ENCODE measurements around the gene MPI.
A peak's percentile ranks its signal among the peaks of the same experiment; 100 is the strongest.
"Not testable (repeated sequence)": the region's sequence is repeated elsewhere in the genome, so short reads cannot be mapped to it uniquely, and the experiment has no call there.

Gene MPI

DNA sequence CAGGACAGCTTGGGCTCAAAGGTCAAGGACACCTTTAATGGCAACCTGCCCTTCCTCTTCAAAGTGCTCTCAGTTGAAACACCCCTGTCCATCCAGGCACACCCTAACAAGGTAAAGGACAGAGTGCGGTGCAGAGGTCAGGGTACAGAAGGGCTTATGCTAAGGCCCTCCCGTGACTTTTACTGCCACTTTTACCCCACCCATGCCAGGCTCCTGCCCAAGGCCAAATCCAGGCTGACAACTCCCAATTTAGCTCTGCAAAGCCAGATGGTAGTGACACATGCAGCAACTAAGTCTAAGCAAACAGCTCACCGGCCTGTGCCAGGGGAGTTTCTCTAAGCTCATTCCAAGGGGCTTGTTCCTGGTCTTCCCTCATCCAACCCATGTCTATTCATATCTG, 1.6 kb downstream of the MPI start:
- no peak for DNase-seq (ENCODE audit: low spot score)

DNA sequence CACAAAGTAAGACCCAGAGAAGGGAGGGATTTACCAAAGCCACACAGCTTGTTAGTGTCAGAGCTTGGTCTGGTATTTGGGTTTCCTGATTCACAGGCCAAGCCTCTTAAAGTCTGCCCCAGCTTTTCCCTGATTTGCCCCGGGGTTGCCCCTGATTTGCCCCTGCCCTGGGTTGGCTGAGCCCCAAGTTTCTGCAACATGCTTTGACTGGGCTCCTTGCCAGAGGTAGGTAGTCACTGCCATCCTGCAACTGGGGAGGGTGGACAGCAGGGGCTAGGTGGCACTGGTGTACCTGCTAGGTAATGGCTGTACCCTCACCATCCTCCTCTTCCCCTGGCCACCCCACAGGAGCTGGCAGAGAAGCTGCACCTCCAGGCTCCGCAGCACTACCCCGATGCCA, 2.5 kb downstream of the MPI start:
- no peak for DNase-seq (ENCODE audit: low spot score)

DNA sequence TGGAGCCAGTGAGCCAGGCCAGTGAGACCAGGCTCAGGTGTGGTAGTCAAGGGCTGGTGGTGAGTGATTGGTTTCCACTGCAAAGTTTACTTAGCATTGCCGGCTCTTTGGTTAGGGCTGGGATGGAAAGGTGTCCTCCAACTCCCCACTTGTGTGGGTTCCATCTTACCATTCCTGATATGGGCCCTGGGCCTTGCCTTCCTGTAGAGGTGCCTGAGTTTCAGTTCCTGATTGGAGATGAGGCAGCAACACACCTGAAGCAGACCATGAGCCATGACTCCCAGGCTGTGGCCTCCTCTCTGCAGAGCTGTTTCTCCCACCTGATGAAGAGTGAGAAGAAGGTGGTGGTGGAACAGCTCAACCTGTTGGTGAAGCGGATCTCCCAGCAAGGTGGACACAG, 3.1 kb downstream of the MPI start:
- DNase-seq (ENCODE audit: low spot score), result no peak

DNA sequence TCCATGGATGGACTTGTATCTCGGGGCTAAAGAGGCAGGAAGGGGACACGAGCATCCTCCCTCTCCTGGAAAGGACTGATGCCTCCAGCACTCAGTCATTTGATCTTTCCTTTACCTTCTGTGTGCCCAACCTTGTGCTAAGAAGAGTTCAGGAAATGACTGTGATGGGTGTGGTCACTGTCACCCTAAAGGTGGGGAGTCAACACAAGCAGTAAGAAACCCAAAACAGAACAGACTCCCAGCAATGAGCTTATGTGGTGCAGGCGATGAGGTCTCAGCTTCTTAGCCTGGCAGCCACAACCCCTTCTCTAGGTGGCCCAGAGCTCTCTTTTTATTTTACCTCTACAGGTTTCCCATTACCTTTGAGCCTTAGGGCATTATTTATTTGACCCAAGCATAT, 3.8 kb downstream of the MPI start:
- no peak for DNase-seq (ENCODE audit: low spot score)

DNA sequence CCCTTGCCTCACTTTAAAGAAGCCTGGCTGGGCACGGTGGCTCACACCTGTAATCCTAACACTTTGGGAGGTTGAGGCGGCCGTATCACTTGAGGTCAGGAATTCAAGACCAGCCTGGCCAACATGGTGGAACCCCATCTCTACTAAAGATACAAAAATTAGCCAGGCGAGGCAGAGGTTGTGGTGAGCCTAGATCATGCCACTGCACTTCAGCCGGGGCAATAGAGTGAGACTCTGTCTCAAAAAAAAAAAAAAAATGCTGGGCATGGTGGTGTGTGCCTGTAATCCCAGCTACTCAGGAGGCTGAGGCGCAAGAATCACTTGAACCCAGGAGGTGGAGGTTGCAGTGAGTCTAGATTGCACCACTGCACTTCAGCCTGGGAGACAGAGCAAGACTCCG, 4.5 kb downstream of the MPI start:
- DNase-seq (ENCODE audit: low spot score), result not testable (repeated sequence)

DNA sequence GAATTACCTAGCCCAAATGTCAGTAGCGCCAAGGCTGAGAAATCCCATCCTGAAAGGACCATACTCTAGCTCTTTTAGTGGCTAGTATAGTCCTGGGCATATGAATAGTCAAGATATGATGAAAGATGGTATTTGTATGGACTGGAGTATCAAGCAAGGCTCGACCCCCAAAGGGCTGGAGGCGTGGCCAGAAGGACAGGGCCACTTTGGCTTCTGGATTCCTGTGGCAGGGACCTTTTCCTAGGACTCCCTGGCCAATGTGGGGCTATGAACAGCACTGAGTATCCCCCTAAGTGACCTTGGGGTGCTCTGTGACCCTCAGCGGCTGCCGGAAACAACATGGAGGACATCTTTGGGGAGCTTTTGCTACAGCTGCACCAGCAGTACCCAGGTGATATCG, 6.0 kb downstream of the MPI start:
- no peak for DNase-seq (ENCODE audit: low spot score)

DNA sequence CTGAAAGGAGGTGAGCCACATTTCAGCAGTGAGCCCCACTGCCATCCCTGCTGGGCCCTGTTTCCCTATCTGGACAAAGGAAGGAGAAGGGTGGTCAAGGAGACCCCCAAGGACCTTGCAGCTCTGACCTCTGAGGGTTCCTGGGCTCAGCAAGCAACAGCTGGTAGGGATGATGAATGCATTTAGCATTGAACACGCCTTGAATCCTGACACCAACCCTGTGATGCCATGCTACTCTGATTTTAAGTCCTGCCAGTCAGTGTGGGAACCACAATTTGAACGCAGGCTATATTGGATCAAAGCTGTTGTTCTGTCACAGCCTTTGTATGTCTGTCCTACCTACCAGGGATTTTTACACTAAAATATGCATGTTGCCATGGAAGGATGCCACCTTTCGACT, 6.5 kb downstream of the MPI start:
- no peak for DNase-seq (ENCODE audit: low spot score)

DNA sequence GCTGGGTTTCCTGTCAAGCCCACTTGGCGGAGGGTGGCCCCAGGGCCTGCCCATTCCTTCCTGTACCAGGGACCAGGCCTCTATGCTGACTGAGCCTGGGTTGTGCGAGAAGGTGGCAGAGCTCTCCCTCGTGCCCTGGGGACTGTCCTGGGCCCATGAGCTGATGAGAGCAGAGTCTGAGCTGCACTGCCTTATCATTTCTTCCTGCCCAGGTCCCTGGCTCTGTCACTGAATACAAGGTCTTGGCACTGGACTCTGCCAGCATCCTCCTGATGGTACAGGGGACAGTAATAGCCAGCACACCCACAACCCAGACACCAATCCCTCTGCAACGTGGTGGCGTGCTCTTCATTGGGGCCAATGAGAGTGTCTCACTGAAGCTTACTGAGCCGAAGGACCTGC, 7.5 kb downstream of the MPI start:
- DNase-seq (ENCODE audit: low spot score), result no peak

DNA sequence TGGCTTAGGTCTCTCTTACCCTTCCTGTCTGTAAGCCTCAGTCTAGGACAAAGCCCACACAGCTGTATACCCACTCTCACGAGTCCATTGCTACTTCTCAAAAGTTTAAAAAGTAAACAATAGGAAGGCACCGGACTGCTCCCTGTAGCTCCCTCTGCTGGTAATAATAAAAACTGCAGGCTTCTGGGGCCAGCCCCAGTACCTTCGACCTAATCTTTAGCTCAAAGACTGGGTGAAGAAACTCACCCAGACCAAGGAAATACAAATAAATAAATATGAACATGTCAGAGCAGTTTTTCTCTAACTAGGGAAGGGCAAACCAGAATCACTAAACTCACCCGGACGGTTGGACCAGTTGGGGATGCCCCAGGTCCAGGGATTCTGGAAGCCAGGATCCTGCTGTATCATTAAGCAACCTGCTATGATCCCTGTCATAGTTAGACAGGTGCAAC, 11.8 kb downstream of the MPI start:
- DNase-seq (ENCODE audit: low spot score), result no peak

DNA sequence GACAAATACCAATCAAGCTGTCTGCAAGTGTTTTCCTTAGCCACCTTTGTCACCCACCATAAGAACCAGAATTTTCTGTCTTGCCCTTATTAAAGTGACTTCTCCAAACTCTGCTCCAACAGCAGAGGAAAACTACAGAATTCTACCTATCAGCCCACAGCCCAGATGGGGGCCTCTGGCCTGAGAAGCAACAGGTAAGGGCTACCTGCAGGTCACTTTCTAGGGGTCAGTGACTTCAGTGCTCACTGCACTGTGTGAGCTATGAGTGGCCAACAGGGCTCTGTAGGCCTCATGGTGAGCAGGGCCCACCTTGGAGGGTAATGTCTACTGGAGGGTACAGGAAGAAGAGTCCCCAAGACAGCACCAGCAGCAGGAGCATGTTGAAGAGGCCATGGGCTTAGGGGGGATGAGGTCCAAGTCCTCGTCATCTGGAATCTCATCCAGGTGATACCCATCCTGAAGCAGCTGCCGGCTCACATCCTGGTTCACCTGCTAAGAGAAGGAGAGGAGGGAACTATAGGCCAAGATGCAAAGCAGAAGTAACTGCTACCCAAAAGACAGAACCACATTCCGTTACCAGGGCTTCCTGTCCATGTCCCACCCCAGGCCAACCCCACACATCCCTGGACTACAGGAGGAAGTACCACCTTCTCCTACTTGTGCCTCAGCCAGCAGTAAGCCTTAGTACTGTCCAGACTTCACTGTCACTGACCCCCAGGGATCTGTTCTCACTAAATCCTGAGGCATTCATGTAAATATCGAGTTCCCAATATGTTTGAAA, 12.6 kb downstream of the MPI start:
- DNase-seq (ENCODE audit: low spot score), result no peak

DNA sequence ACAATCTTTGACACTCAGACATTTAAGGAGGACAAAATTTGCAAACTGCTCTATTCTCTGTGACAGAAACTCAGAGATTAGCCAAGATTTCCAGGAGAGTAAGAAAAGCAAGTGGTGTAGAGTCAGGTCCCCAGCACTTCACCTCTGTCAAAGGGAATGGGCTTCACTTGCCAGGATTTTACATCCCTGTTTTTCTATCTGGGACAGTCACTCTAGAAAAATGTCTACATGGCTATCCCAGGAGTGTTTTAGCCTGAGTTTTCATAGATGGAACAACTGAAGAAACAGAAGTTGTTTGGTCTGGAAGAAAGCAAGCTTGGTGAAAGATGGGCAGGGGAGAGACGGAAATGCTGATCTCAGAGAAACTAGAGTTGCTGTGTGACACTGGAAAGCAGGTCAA, 13.8 kb downstream of the MPI start:
- DNase-seq (ENCODE audit: low spot score), result no peak

DNA sequence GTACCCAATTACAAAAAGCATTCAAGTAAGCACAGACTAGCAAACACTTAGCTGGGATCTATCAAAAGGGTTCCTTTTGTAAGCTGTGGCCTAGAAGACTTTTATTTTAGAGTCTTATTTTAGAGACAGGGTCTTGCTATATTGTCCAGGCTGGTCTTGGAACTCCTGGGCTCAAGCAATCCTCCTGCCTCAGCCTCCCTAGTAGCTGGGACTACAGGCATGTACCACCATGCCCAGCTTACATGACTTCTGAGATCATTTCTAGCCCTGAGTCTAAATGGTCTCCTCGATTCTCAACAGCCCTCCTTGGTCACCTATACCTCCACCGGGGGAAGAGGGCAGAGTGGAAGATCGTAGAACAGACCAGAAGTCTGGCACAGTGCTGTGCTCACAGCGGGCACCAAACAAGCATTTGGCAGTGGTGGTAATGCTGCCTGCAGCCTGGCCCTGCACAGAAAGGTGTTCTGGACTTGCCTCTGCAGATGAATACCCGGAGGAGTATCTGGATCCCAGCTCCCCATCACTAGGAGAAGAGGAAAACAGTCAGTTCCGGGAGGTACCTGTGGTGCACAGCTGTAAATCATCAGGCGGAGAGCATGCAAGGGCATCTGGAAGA, 14.5 kb downstream of the MPI start:
- DNase-seq (ENCODE audit: low spot score), result no peak

DNA sequence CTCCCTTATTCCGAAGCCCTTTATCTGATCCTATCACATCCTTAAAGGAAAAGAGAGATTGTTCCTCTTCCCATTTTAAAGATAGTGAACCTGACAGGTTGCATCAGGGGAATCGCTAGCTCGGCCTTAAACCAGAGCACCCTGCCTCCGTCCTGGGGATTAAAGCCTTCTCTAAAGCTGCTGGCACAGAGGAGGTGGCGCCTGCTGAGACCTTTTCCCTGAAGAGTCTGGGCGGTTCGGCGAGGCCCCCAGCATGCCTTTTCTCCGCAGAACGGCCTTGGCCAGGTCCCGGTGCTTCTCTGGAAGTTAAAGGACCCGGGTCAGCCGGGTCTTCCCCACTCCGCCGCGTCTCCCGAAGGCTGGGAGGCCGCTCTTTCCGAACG, 16.2 kb downstream of the MPI start:
- DNase-seq (ENCODE audit: low spot score), result no peak

DNA sequence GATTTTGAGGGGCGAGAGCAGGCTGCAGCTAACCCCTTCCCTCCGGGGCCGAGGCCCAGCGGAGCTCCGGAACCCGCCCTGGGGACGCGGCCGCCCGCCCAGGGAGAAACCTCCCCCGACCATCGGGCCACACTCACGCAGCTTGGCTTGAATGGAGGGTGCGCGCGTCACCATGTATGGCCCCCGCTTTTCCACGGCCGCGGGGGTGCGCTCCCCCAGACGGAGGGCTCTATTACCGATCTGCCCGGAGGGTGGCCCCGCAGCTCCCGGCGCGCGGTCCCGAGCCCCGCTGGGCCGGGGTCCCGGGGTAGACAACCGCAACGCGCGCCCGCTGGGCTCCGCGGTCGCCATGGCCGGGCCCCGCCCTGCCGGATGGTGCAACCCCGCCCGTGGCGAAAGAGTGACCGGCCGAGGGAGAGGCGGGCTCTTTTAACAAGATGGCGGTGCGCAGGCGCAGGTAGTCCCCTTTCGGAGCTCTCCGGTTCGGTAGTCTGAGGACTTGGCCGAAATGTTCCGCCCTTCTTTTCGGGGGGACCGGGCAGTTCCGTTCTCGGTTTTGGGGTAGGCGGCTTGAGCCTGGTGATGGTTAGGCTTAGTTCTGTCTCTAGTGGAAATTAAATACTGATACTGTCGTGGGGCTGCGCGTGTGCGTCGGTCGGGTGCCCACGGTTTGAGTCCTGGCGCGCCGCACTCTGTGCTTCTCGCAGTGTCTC, 16.8 kb downstream of the MPI start, which contains the start of gene FAM219B:
Gene FAM219B (minus strand): TSS at position 402 of the 713 bp plus-strand sequence. CDS start 51 bp downstream, at position 351.
- peak; percentile 90 for DNase-seq (ENCODE audit: low spot score)

DNA sequence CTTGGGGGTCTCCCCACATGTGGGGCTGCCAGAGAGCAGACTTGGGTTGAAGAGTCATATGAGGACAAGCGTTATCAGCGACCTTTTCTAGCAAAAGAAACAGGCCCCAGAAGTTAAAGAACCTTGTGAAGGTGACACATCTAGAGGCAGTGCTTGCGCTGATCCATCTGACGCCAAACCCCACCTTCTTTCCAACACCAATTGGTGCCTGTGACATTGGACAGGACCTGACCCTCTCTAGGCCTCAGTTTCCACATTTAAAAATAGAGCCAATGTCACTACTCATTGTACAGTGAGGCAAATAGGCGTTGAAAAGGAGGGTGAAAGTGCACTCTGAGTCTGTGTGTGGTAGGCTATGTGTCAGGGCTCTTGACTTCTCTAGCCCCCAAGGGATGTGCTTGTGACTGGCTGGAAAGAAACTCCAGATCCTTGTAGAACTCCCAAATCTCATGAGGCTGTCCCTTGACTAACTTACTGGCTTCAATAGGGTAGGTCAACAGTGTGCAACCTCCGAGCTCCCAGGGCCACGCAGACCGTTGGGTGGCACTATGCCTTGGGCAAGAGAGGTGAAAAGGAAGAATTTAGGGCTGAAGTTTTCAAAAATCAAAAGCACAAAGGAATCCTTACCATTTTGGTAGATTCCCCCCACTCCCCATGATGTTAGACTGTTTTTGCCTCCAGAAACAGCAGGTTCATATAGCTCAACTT, 17.5 kb downstream of the MPI start:
- no peak for DNase-seq (ENCODE audit: low spot score)

DNA sequence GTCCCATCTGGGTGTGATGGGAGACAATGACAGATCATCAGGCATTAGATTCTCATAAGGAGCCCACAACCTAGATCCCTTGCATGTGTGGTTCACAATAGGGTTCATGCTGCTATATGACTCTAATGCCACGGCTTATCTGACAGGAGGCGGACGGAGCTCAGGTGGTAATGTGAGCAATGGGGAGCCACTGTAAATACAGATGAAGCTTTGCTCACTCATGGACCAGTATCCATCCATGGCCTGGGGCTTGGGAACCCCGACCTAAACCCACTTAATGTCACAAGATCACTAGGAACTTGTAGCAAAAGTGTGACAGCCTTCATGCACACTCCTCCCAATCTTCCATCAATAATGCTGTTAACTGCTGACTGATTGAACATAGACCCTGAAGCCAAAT, 18.8 kb downstream of the MPI start:
- no peak for DNase-seq (ENCODE audit: low spot score)

DNA sequence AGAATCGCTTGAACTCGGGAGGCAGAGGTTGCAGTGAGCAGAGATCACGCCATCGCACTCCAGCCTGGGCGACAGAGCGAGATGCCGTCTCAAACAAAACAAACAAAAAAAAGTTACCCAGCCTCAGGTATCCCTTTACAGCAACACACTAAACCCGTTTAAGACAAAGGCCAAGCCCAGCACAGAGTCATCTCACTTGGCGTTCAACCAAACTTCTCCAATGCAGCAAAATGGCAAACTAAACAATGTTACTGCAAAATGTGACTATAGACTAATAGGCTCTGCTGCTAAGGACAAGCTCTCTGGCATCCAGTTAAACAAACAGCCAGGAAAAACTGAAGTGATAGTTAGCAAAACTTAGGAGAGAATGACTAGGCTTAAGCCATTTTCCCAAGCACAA, 23.2 kb downstream of the MPI start:
- DNase-seq (ENCODE audit: low spot score), result no peak

DNA sequence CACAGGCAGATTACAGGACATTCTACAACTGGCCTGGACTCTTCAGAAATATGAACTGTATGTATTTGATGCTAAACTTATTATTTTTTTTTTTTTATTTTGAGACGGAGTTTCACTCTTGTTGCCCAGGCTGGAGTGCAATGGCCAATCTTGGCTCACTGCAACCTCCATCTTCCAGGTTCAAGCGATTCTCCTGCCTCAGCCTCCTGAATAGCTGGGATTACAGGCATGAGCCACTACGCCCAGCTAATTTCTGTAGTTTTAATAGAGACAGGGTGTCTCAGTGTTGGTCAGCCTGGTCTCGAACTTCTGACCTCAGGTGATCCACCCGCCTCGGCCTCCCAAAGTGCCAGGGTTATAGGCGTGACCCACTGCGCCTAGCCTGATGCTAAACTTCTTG, 24.0 kb downstream of the MPI start:
- DNase-seq (ENCODE audit: low spot score), result not testable (repeated sequence)

DNA sequence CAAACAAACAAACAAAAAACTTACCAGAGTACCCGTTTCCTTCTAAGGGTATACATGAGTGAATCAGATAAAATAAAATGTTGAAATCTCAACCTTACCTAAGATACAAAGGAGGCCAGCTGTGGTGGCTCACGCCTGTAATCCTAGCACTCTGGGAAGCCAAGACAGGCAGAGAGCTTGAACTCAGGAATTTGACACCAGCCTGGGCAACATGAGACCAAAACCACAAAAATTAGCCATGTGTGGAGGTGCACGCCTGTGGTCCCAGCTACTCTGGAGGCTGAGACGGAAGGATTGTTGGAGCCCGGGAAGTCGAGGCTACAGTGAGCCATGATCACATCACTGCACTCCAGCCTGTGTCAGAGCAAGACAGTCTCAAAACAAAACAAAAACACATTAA, 27.8 kb downstream of the MPI start:
- no peak for DNase-seq (ENCODE audit: low spot score)

DNA sequence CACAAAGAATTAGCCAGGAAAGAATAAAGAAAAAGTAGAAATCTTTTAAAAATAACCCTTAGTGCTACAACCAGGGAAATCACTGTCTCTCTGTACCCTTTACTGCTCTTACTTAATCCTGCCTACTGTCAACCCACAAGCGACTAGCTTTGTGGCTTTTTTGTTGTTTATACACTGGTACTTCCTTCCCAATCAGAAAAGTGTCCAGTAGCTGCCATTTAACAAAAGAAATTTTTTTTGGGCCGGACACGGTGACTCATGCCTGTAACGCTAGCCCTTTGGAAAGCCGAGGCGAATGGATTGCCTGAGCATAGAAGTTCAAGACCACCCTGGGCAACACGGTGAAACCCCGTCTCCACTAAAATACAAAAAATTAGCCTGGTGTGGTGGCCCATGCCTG, 30.6 kb downstream of the MPI start:
- no peak for DNase-seq (ENCODE audit: low spot score)

DNA sequence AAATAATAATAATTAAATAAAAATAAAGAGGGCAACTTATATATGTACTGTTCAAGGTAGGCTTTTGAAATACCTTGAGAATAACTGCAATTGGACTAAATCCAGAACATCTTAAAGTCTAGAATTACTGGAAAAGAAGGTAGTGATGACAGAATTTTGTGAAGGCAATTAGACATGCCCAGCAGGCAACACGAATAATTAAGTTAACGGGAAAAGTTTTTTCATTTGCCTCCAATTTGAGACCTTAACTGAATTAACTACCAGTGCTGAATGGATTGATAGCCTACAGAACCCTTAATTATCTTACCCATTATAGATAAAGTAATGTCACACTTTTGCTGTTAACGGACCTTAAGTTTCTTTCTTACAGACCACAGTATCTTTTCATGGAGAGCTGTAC, 34.7 kb downstream of the MPI start:
- DNase-seq (ENCODE audit: low spot score), result no peak

DNA sequence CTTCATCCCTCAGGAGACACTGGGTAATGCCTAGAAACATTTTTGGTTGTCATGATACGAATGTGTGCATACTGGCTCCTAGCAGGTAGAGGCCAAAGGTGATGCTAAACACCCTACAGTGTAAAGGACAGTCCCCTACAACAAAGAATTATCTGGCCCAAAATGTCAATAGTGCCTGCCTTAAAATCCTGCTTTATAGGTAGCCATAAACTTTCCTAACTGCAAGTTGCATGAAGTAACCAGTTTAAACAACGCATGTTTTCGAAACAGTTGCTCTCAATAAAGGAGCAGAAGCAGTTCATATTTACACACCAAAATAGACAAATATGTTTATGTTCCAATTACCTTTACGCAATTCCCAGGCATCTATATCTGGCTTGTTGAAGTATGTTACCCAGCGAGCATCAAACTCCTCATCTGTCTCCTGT, 38.9 kb downstream of the MPI start:
- DNase-seq (ENCODE audit: low spot score), result no peak

DNA sequence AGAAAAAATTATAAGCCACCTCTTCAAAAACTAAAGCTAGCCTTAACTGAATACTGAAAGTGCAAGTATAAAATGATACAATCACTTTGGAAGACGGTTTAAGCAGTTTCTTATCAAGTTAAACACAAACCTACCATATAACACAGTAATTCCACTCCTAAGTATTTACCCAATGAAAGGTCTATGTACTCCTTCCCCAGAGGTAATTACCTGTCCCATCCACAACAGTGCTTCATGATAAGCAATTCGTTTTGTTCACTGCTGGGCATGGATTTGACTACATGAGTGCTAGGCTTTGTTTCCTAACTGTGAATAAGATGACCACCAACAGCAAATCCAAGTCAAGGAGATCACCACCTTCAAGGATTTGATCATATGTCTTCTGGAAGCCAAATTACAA, 43.7 kb downstream of the MPI start:
- no peak for DNase-seq (ENCODE audit: low spot score)

Measured in putamen (tissue), 1 donor.